PFSK-1 (cell line): ENCODE results near the gene RGS7.

Experiments used
- POLR2AphosphoS5 ChIP-seq: IDR thresholded peaks from 2 replicates; pipeline ENCODE4 v1.6.1; 2012; ENCODE audit warnings: low read depth, mild to moderate bottlenecking, control low read depth, low read length, moderate library complexity
- REST ChIP-seq, 2 experiments: IDR thresholded peaks; 2 replicates each; pipeline versions ENCODE4 v1.6.1 to v1.8.0; 2011 to 2012; ENCODE audit warnings: low read depth in 2 of 2, low read length in 2 of 2, control low read depth in 1 of 2, inconsistent platforms in 1 of 2, mild to moderate bottlenecking in 1 of 2, moderate library complexity in 1 of 2; ENCODE audit not compliant: insufficient read depth in 1 of 2
- SIN3A ChIP-seq: IDR thresholded peaks from 2 replicates; pipeline ENCODE4 v1.6.1; 2012; ENCODE audit warnings: mild to moderate bottlenecking, low read length, moderate library complexity, borderline replicate concordance; ENCODE audit not compliant: insufficient read depth

DNA sequence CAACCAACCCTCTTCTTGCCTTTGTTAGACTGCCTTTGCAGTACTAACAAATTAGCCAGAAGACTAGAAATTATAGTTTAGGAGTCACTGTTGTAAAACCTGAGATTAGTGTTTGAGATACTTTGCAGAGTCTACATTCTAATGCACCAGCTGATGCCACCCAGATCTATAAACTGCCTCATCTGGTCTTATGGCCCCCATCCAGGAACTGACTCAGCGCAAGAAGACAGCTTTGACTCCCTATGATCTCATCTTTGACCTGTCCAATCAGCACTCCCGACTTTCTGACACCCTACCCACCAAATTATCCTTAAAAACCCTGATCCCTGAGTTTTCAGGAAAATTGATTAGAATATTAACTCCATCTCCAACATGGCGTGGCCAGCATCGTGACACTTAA is 334.6 kb downstream of the RGS7 start:
- TF ChIP-seq POLR2AphosphoS5 (no peak), REST (IDR thresholded peaks at IDR 0.05; ENCODE audit: insufficient read depth in 1 of 2, low read depth in 2 of 2, low read length in 2 of 2) (no peak), SIN3A (no peak)
